HG03196 (cell line): ENCODE results near the gene CCDC27.
"Not testable (repeated sequence)": the region's sequence is repeated elsewhere in the genome, so short reads cannot be mapped to it uniquely, and the experiment has no call there.

Experiments
- ATAC-seq: cut with Tn5 transposase; IDR thresholded peaks from one replicate; pipeline ENCODE4 v1.9.1; 2021; ENCODE audit not compliant: unreplicated experiment

Gene CCDC27

GRCh38 chr1:3788756-3789420 is 36.6 kb downstream of the CCDC27 start:
- ATAC-seq = no peak

- ATAC-seq = no peak
Observed at GRCh38 chr1:3789421-3790300, 37.4 kb downstream of the CCDC27 start.

GRCh38 chr1:3790500-3790923 is 38.3 kb downstream of the CCDC27 start:
- ATAC-seq = no peak

- no peak for ATAC-seq
Observed at GRCh38 chr1:3790952-3791351, 38.7 kb downstream of the CCDC27 start.

DNA sequence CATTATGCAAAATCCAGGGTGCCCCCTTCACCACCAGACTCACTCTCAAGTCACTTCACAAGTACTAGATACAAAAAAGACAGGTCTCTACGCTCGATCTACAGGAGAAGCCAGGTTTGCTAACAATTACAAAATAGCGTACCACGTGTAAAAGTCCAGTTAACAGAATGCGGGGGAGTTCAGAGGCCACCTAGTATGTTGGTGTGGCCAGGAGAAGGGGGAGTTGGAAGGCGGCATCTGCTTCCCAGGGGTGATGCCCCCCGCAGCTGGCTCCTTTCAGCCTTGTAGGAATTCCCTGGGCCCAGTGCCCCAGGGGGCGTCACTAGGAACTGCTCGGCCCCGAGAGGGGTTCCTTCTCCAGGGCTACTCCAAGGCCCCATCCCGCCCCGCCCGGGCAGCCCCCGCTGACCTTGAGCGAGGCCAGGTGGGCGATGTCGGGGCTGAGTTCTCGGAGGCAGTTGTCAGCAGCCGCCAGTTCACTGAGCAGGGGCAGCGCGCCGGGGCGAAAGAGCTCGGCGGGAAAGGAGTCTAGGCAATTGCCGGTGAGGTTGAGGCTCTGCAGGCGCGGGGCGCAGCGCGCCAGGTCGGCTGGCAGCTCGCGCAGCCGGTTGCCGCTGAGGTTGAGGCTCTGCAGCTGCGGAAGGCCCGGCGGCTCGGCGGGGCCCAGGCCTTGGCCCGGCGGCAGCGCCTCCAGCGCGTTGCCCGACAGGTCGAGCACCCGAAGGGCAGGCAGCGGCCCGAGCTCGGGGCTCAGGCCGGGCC is 43.4 kb downstream of the CCDC27 start:
- ATAC-seq = peak; percentile 19

DNA sequence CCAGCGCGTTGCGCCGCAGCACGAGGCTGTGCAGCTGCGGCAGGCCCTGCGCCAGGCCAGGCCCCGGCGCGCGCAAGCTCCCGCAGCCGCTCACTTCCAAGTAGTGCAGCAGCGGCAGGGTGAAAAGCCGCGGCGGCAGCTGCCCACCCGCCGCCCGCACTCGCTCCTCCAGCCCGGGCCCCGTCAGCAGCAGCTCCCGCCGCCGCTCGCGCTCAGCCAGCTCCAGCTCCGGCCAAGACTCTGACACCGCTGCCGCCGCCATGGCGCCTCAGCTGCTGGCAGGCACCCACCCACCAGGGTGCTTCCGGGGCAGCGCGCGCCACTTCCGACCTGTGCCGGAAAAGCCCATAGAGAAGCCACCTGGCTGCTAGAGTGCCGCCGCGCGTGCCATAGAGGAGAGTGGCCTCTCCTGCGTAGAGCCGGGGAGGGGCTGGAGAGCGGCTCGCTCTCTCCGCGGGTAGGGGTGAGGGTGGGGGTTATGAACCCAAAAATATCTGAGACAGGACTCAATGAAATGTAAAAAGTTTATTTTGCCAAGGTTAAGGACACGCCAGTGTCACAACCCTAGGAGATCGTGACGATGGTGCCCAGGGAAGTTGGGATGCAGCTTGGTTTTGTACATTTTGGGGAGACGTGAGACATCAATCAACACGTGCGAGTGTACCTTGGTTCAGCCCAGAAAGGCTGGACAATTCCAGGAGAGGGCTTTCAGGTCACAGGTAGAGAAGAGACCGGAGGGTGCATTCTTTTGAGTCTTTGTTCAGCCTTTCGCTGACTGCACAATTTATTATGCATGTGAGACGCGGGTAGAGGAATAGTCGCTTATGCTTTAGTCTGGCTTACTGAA is 44.2 kb downstream of the CCDC27 start, which contains the start of gene LRRC47:
LRRC47 (minus strand) TSS at position 284 of the 847 bp plus-strand sequence; CDS start at position 262, 22 bp downstream.
- ATAC-seq = peak; percentile 98

DNA sequence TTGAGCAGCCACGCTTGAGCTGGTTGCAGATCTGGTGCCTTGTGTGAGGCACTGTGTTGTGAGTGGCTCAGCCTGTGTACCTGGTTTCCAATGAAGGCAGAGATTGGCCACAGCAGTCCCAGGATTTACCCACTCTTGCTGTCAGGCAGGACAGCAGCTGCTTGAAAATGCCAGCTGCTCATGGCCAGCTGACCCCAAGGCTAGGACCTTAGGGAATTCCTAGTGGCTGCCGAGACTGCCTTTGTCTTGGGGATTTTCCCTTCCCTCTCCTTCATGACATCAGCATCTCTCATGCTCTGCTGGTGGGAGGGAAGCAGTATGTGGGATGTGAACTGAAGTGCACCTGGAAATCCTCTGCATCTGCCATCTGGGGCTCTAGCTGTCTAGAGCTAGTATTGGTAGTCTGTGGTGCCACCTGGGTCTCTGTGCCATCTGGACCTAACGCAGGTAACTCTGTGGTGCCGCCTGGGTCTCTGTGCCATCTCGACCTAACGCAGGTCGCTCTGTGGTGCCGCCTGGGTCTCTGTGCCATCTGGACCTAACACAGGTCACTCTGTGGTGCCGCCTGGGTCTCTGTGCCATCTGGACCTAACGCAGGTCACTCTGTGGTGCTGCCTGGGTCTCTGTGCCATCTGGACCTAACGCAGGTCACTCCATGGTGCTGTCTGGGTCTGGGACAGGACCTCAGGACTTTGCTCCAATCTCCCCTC is 47.9 kb downstream of the CCDC27 start:
- no peak for ATAC-seq

GRCh38 chr1:3800795-3801194 is 48.5 kb downstream of the CCDC27 start:
- ATAC-seq = not testable (repeated sequence)

- ATAC-seq = no peak
Observed at GRCh38 chr1:3803905-3804626, 51.8 kb downstream of the CCDC27 start.

- ATAC-seq = not testable (repeated sequence)
Observed at GRCh38 chr1:3804627-3804944, 52.3 kb downstream of the CCDC27 start.

GRCh38 chr1:3805038-3805437 is 52.8 kb downstream of the CCDC27 start:
- no peak for ATAC-seq

DNA sequence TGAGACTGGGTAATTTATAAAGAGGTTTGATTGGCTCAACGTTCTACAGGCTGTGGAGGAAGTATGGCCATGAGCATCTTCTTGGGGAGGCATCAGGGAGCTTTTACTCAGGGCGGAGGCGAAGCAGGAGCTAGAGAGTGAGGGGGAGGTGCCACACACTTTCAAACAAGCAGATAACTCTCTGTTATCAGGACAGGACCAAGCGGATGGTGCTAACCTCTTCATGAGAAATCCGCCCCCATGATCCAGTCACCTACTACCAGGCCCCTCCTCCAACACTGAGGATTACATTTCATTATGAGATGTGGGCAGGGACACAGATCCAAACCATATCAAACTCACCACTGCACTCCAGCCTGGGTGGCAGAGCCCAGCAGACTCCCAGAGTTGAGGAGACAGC is 55.5 kb downstream of the CCDC27 start:
- ATAC-seq = no peak

- no peak for ATAC-seq
Observed at GRCh38 chr1:3809680-3810079, 57.4 kb downstream of the CCDC27 start.

DNA sequence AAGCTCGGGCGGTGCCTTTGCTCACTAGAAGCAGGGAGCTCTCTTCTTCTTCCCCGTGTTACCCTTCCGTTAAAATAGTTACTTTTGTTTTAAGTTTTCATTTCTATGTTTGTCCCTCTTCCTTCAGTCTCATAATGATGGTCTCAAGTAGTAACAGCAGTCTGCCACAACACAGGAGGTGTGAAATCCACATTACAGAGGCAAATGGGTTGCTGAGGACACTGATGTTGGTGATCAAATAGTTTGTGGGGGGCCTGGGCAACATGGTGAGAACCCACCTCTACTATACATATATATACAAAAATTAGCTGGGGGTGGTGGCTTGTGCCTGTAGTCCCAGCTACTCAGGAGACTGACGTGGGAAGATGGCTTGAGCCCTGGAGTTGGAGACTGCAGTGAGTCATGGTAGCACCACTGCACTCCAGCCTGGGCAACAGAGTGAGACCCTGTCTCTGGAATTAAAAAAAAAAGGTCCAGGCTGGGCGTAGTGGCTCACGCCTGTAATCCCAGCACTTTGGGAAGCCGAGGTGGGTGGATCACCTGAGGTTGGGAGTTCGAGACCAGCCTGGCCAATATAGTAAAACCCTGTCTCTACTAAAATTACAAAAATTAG is 58.0 kb downstream of the CCDC27 start:
- ATAC-seq = not testable (repeated sequence)

GRCh38 chr1:3811595-3811911 is 59.3 kb downstream of the CCDC27 start:
- no peak for ATAC-seq

GRCh38 chr1:3814065-3814464 is 61.8 kb downstream of the CCDC27 start:
- ATAC-seq = no peak

GRCh38 chr1:3814771-3815561 is 62.7 kb downstream of the CCDC27 start:
- no peak for ATAC-seq
